KMS-11 (cell line): ENCODE results near the gene SLIT1.

Source experiments
- H2AFZ ChIP-seq: fragments of 200-600 bp; sonication (generic); 2 replicates; pipeline ENCODE4 v1.6.1; 2016; ENCODE audit warnings: antibody characterized with exemption, mixed run types, low read depth
- H3K27ac ChIP-seq: fragments of 200-600 bp; sonication (generic); 2 replicates; pipeline ENCODE4 v1.6.1; 2016; ENCODE audit warnings: mild to moderate bottlenecking, mixed run types
- H3K27me3 ChIP-seq: fragments of 200-600 bp; sonication (generic); 2 replicates; pipeline ENCODE4 v1.6.1; 2017; ENCODE audit warnings: mild to moderate bottlenecking, low read depth, mixed run types, moderate library complexity; ENCODE audit not compliant: insufficient read depth
- H3K36me3 ChIP-seq: fragments of 200-600 bp; sonication (generic); 2 replicates; pipeline ENCODE4 v1.6.1; 2017; ENCODE audit warnings: mild to moderate bottlenecking, mixed run types; ENCODE audit not compliant: insufficient read depth
- H3K4me1 ChIP-seq: fragments of 200-600 bp; sonication (generic); 2 replicates; pipeline ENCODE4 v1.6.1; 2016; ENCODE audit warnings: mild to moderate bottlenecking, low read depth, mixed run types; ENCODE audit not compliant: poor library complexity, severe bottlenecking
- H3K4me2 ChIP-seq: fragments of 200-600 bp; sonication (generic); 2 replicates; pipeline ENCODE4 v1.7.0; 2016; ENCODE audit warnings: mild to moderate bottlenecking, mixed run types
- H3K4me3 ChIP-seq: fragments of 200-600 bp; sonication (generic); IDR thresholded peaks from 2 replicates; pipeline ENCODE4 v1.6.1; 2017; ENCODE audit warnings: low read depth, low read length, mixed read lengths; ENCODE audit not compliant: insufficient read depth
- H3K79me2 ChIP-seq: fragments of 200-600 bp; sonication (generic); 2 replicates; pipeline ENCODE4 v1.6.1; 2016; ENCODE audit warnings: low read depth, mixed run types; ENCODE audit not compliant: insufficient read depth
- H3K9ac ChIP-seq: fragments of 200-600 bp; sonication (generic); 2 replicates; pipeline ENCODE4 v1.6.1; 2016; ENCODE audit warnings: mild to moderate bottlenecking, mixed run types
- H4K20me1 ChIP-seq: fragments of 200-600 bp; sonication (generic); 2 replicates; pipeline ENCODE4 v1.6.1; 2016; ENCODE audit warnings: mild to moderate bottlenecking, mixed run types; ENCODE audit not compliant: insufficient read depth
- CTCF ChIP-seq: fragments of 200-600 bp; sonication (generic); conservative IDR thresholded peaks from 2 replicates; pipeline ENCODE4 v1.6.1; 2017; ENCODE audit warnings: low read depth, mild to moderate bottlenecking, antibody characterized with exemption, low read length, moderate library complexity, mixed read lengths

Gene SLIT1

GRCh38 chr10:97138174-97138573, 47.6 kb downstream of the SLIT1 start:
- TF ChIP-seq CTCF, result no peak
- Histone ChIP-seq H3K27me3 (no peaks in the 10 kb centered on the region), H3K9ac (no peak overlapping the region), H2AFZ (no peak overlapping the region), H3K4me1 (no peaks in the 10 kb centered on the region), H3K4me2 (no peak overlapping the region), H4K20me1 (no peaks in the 10 kb centered on the region), H3K79me2 (no peaks in the 10 kb centered on the region), H3K4me3 (no peak overlapping the region), H3K27ac (no peak overlapping the region), H3K36me3 (no peaks in the 10 kb centered on the region)

DNA sequence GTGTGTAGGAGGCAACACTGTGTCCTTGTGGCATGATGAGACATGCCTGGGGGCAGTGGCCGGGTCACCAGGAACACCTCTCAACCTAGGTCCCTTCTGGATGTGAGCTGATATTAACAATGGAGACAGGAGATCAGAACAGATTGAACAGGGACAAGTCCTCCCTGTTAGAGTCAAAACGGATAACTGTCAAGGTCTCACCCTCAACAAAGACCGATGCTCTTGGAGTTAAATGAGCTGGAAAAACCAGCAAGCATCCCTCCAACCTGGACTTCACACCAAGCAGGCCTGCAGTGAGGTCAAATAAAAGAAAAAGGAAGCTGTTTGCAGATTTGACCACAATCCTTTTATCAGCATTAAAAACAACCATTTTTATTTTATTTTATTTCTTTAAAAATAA, 49.0 kb downstream of the SLIT1 start:
- H3K36me3 ChIP-seq, result no peaks in the 10 kb centered on the region
- TF ChIP-seq CTCF, result no peak

DNA sequence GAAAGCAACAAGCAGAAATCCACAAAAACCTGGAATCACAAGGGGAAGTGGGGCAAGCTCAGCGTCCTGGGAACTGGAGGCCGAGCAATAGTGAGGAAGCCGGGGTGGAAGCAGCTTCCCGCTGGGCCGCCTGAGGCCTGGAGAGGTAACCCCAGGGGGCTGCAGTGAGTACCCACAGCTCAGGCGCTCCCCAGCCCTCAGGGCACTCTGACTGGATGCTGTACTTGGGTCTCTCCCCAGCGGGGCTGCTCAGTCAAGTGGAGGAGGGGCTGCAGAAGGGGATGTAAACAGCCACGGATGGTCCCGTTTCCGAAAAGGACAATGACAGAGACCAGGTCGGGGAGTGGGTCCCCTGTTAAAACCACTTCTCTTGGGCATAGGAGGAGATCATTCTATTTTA, 50.3 kb downstream of the SLIT1 start:
- H3K4me1 ChIP-seq, result no peaks in the 10 kb centered on the region
- H3K4me3 ChIP-seq, result no peak overlapping the region
- H3K27ac ChIP-seq, result no peak overlapping the region
- H3K27me3 ChIP-seq, result no peaks in the 10 kb centered on the region
- no peaks in the 10 kb centered on the region for H4K20me1 ChIP-seq
- H3K79me2 ChIP-seq, result no peaks in the 10 kb centered on the region
- H3K9ac ChIP-seq, result no peak overlapping the region
- H3K36me3 ChIP-seq, result no peaks in the 10 kb centered on the region
- H3K4me2 ChIP-seq, result no peak overlapping the region
- no peak overlapping the region for H2AFZ ChIP-seq
- TF ChIP-seq CTCF, result no peak

More for the DNA sequence above, 49.0 kb downstream of the SLIT1 start:
- H3K4me2 ChIP-seq, result no peak overlapping the region
- H3K27ac ChIP-seq, result no peak overlapping the region
- no peaks in the 10 kb centered on the region for H3K79me2 ChIP-seq
- H3K27me3 ChIP-seq, result no peaks in the 10 kb centered on the region
- no peak overlapping the region for H3K4me3 ChIP-seq
- no peaks in the 10 kb centered on the region for H3K4me1 ChIP-seq
- H2AFZ ChIP-seq, result no peak overlapping the region
- H4K20me1 ChIP-seq, result no peaks in the 10 kb centered on the region
- no peak overlapping the region for H3K9ac ChIP-seq

DNA sequence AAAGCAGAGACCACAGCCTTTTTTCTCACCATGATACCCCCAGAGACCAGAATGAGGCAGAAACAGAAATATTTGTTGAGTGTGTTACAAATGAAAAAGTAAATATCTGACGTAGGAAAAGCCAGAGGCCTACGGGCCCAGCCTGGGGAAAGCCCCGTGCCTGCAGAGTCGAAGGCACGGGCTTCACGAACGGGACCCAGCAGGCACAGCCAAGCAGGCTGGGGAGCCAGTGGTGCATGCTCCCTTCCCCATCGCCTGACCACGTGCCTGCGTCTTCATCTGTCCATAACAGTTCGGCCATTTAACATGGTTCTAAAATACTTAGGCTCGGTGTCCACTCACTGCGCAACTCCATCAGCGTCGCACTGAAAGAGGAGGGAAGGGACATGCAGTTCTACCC, 50.8 kb downstream of the SLIT1 start:
- H3K9ac ChIP-seq, result no peak overlapping the region
- no peaks in the 10 kb centered on the region for H4K20me1 ChIP-seq
- no peaks in the 10 kb centered on the region for H3K36me3 ChIP-seq
- H3K27ac ChIP-seq, result no peak overlapping the region
- no peak overlapping the region for H2AFZ ChIP-seq
- H3K4me1 ChIP-seq, result no peaks in the 10 kb centered on the region
- no peak overlapping the region for H3K4me2 ChIP-seq
- H3K27me3 ChIP-seq, result no peaks in the 10 kb centered on the region
- TF ChIP-seq CTCF, result no peak
- H3K79me2 ChIP-seq, result no peaks in the 10 kb centered on the region
- no peak overlapping the region for H3K4me3 ChIP-seq

DNA sequence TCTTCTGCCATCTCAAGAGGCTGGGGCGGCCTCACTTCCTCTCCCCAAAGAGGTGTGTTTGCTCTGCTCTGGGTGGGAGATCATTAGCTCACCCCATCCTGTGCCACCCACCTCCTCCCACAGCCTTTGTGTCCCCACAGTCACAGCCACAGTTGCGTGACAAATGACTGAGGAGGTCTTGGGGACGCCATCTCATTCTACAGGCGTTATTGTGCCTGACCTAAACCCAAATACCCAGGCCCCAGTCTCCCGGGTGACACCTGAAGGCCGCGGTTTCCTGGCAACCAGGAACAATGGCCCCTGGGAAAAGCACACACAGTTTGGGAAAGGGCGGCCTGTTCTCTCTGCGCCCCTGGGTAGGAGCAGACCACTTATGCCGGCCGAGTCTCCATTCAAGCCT, 51.6 kb downstream of the SLIT1 start:
- no peak for TF ChIP-seq CTCF
- no peak overlapping the region for H3K4me3 ChIP-seq
- no peaks in the 10 kb centered on the region for H3K4me1 ChIP-seq
- H3K9ac ChIP-seq, result no peak overlapping the region
- H3K4me2 ChIP-seq, result no peak overlapping the region
- H3K79me2 ChIP-seq, result no peaks in the 10 kb centered on the region
- no peak overlapping the region for H2AFZ ChIP-seq
- H3K27ac ChIP-seq, result no peak overlapping the region
- H4K20me1 ChIP-seq, result no peaks in the 10 kb centered on the region
- H3K36me3 ChIP-seq, result no peaks in the 10 kb centered on the region
- no peaks in the 10 kb centered on the region for H3K27me3 ChIP-seq
